Spleen (tissue), 11 donors: ENCODE data around the gene GGNBP2. TPM values are rescaled to one million over a fixed set of nuclear protein-coding genes. Genes with fewer than 3 reads are reported as not detected.

ENCODE experiments used
- DNase-seq: peaks from one replicate; pipeline ENCODE4 v3.0.0-alpha.2; 2020
- H3K27ac ChIP-seq, 8 donors: fragments of 200-600 bp; sonication (generic) in 7 of 8; 1 replicate in 4 of 8; 2 replicates in 4 of 8; pipeline versions ENCODE4 v1.5.0 to v1.8.0; 2016 to 2021; ENCODE audit warnings: inconsistent platforms in 4 of 8, mild to moderate bottlenecking in 4 of 8, moderate library complexity in 1 of 8
- H3K27me3 ChIP-seq, 7 donors: fragments of 200-600 bp; sonication (generic) in 6 of 7; replicated peaks in 1 of 7; 1 replicate in 4 of 7; 2 replicates in 3 of 7; pipeline versions ENCODE4 v1.5.0 to v1.8.0; 2016 to 2021; ENCODE audit warnings: inconsistent platforms in 3 of 7, mild to moderate bottlenecking in 1 of 7
- H3K36me3 ChIP-seq, 6 donors: fragments of 200-600 bp; sonication (generic) in 5 of 6; 1 replicate in 4 of 6; 2 replicates in 2 of 6; pipeline versions ENCODE4 v1.5.0 to v1.8.0; 2016 to 2021; ENCODE audit warnings: inconsistent platforms in 2 of 6
- H3K4me1 ChIP-seq, 6 donors: fragments of 200-600 bp; sonication (generic) in 5 of 6; 1 replicate in 3 of 6; 2 replicates in 3 of 6; pipeline versions ENCODE4 v1.5.0 to v1.8.0; 2016 to 2021; ENCODE audit warnings: inconsistent platforms in 3 of 6
- H3K4me3 ChIP-seq, 8 donors: fragments of 200-600 bp; sonication (generic) in 7 of 8; 1 replicate in 4 of 8; 2 replicates in 4 of 8; pipeline versions ENCODE4 v1.5.0 to v1.8.0; 2016 to 2021; ENCODE audit warnings: inconsistent platforms in 4 of 8, mild to moderate bottlenecking in 4 of 8, moderate library complexity in 2 of 8
- H3K9me3 ChIP-seq, 8 donors: fragments of 200-600 bp; sonication (generic) in 7 of 8; 1 replicate in 4 of 8; 2 replicates in 4 of 8; pipeline versions ENCODE4 v1.5.0 to v1.8.0; 2016 to 2021; ENCODE audit warnings: inconsistent platforms in 4 of 8
- POLR2A ChIP-seq, 3 donors: fragments of 450-650 bp; IDR thresholded peaks; one replicate each; pipeline ENCODE4 v1.5.1; 2017; ENCODE audit warnings: antibody characterized with exemption in 3 of 3, mild to moderate bottlenecking in 1 of 3
- POLR2AphosphoS5 ChIP-seq, 3 donors: sonication (generic); formaldehyde crosslinking; IDR thresholded peaks; one replicate each; pipeline ENCODE4 v1.5.1; 2017; ENCODE audit warnings: antibody characterized with exemption in 3 of 3
- WGBS, 5 donors: extraction: QIAGEN DNeasy Blood & Tissue Kit in 3 of 5; methylation state at CpG; one replicate each; pipeline versions ENCODE4 v1.1.5 to v1.1.7; 2013 to 2018; 5-methylcytosine and 5-hydroxymethylcytosine counted together
- intact Hi-C: fragments of 100-400 bp; cut with DNase I; formaldehyde crosslinking; loops from one replicate; pipeline ENCODE4 v1.15.0; 2023; ENCODE audit warnings: low total_unique reads
- polyA plus RNA-seq, 3 donors: library from polyadenylated mRNA; stranded (reverse); fragments of 200-250 nt; gene quantifications; one replicate each; pipeline ENCODE4 v1.2.1, GENCODE V29; 2013
- total RNA-seq, 7 donors: library from RNA; depleted of rRNA in 3 of 7; stranded (reverse); fragments of >200 nt in 3 of 7; fragmentation: NEBNext Ultra II Directional in 4 of 7; extraction: Animal tissue kit (Norgen Biotek cat#: 25700) in 4 of 7; gene quantifications; one replicate each; pipeline versions ENCODE4 v1.1.0 to v1.2.1, GENCODE V29; 2016 to 2021
- TF ChIP-seq, protein P1 (sequence below), 11 experiments: fragments of 200-600 bp in 7 of 11; fragments of 450-650 bp in 4 of 11; sonication (generic) in 4 of 11; IDR thresholded peaks in 8 of 11; conservative IDR thresholded peaks in 3 of 11; 1 replicate in 7 of 11; 2 replicates in 4 of 11; pipeline versions ENCODE4 v1.4.0 to v1.8.0; 2016 to 2021; ENCODE audit warnings: antibody characterized with exemption in 11 of 11, inconsistent platforms in 4 of 11, mild to moderate bottlenecking in 1 of 11
- donor health status: healthy with polysubstance abuse.
- donor health status: DM: no; HTN: no; CAD: no; lungs with moderate emphysema.
- donor health status: DM: no; HTN: no; CAD: no.
- donor health status: Bipolar disorder and iron deficiency.
- donor health status: healthy.
- donor health status: DM: no; HTN: no; CAD: no.
- donor health status: DM: yes; HTN: yes; CAD: no.

Gene GGNBP2
- total and polyA plus RNA-seq, 10 donors = 60.8 to 123 (median 88.5) TPM

GRCh38 chr17:36566081-36566480 lies 21.4 kb downstream of the GGNBP2 start:
- H3K4me1 ChIP-seq = peaks cover 0 to 43% (median 0%) of the 10 kb centered on the region in 6 donors
- no peak overlapping the region for H3K27ac ChIP-seq
- WGBS, 5 donors = 91 to 98% (median 93%) methylated on average over 4 of the region's 4 CpGs
- DNase-seq = no peak
- no peaks in the 10 kb centered on the region for H3K9me3 ChIP-seq
- no peak overlapping the region for H3K4me3 ChIP-seq
- intact Hi-C loops = no loop called here
- no peak for TF ChIP-seq POLR2AphosphoS5 (IDR thresholded peaks at IDR 0.05)
- TF ChIP-seq, protein P1, sequence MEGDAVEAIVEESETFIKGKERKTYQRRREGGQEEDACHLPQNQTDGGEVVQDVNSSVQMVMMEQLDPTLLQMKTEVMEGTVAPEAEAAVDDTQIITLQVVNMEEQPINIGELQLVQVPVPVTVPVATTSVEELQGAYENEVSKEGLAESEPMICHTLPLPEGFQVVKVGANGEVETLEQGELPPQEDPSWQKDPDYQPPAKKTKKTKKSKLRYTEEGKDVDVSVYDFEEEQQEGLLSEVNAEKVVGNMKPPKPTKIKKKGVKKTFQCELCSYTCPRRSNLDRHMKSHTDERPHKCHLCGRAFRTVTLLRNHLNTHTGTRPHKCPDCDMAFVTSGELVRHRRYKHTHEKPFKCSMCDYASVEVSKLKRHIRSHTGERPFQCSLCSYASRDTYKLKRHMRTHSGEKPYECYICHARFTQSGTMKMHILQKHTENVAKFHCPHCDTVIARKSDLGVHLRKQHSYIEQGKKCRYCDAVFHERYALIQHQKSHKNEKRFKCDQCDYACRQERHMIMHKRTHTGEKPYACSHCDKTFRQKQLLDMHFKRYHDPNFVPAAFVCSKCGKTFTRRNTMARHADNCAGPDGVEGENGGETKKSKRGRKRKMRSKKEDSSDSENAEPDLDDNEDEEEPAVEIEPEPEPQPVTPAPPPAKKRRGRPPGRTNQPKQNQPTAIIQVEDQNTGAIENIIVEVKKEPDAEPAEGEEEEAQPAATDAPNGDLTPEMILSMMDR (IDR thresholded peaks at IDR 0.05 in 8 of 11, conservative IDR thresholded peaks at IDR 0.05 in 3 of 11) = no peak
- TF ChIP-seq POLR2A (IDR thresholded peaks at IDR 0.05) = no peak
- H3K36me3 ChIP-seq = peaks cover 9 to 100% (median 90%) of the 10 kb centered on the region in 6 donors
- H3K27me3 ChIP-seq = no peaks in the 10 kb centered on the region

DNA sequence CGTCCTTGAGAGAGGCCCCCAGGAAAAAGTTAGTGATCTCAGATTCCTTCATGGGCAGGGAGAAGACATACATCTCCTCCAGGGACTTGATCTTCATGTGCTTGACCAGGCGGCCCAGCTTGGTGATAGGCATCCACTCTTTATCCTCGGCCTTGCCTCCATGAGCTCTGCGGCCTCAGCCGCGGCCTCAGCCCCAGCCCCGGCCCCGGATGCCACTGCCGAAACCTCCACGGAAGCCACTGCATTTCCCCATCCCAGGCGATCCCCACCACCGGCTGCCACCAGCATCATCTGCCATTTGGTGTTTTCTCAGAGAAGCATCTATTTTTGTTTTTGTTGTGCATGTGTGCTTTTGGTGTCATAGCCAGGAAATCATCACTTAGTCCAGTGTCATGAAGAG lies 30.3 kb downstream of the GGNBP2 start:
- WGBS, 5 donors = 94 to 97% (median 95%) methylated on average over 11 to 12 of the region's 12 CpGs
- Histone ChIP-seq H3K4me1 (peaks cover 0 to 29% (median 0%) of the 10 kb centered on the region in 6 donors), H3K27me3 (no peaks in the 10 kb centered on the region), H3K27ac (no peak overlapping the region), H3K36me3 (peaks cover 3 to 95% (median 75%) of the 10 kb centered on the region in 6 donors), H3K4me3 (no peak overlapping the region), H3K9me3 (no peaks in the 10 kb centered on the region)
- intact Hi-C loops = no loop called here
- TF ChIP-seq POLR2A (IDR thresholded peaks at IDR 0.05) (no peak), POLR2AphosphoS5 (IDR thresholded peaks at IDR 0.05) (peak in 1 of 3 donors; percentile 68)
- TF ChIP-seq, protein P1 (IDR thresholded peaks at IDR 0.05 in 8 of 11, conservative IDR thresholded peaks at IDR 0.05 in 3 of 11) = no peak
- DNase-seq = no peak

DNA sequence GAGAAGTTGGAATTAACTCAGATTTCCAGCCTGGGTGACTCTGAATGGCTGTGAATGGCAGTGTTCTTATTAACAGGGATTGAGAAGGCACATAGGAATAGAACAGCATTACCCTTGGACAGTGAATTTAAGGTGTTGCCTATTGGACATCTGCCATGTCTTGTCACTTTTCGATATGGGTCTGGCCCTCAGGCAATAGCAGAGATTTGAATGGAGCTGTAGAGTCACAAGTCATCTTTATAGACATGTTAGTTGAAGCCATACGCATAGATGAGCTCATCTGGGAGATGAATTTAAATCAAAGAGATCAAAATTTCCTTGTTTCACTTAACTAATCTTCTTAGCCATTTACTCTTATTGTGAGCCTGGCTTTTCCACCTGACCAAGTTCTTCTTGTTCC lies 32.1 kb downstream of the GGNBP2 start:
- Histone ChIP-seq H3K27ac (no peak overlapping the region), H3K9me3 (no peaks in the 10 kb centered on the region), H3K4me3 (no peak overlapping the region), H3K4me1 (peaks cover 0 to 29% (median 0%) of the 10 kb centered on the region in 6 donors), H3K27me3 (no peaks in the 10 kb centered on the region), H3K36me3 (peaks cover 3 to 95% (median 74%) of the 10 kb centered on the region in 6 donors)
- TF ChIP-seq POLR2A (IDR thresholded peaks at IDR 0.05) (no peak), POLR2AphosphoS5 (IDR thresholded peaks at IDR 0.05) (no peak)
- TF ChIP-seq, protein P1 (IDR thresholded peaks at IDR 0.05 in 8 of 11, conservative IDR thresholded peaks at IDR 0.05 in 3 of 11) = no peak
- DNase-seq = no peak
- intact Hi-C loops = no loop called here
- WGBS, 5 donors = 90 to 98% (median 93%) methylated on average over 2 of the region's 2 CpGs

DNA sequence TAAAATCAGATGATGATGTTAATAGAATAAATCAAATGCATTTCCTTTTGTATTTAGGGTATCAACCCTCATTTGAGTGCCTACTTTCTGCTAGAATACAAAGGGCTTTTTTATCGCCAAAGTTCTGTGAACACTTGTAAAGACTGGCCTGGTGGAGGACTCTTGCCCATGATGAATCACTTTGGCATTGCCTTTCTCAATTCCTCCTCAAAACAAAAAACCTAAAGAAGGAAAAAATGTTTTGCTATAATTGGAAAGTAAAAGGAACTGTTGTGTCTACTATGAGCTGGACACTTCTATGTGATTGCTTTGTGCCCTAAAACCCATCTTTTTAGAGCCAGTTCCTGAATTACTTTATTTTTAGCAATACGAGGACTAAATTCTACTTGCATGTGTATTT lies 34.0 kb downstream of the GGNBP2 start:
- TF ChIP-seq, protein P1 (IDR thresholded peaks at IDR 0.05 in 8 of 11, conservative IDR thresholded peaks at IDR 0.05 in 3 of 11) = no peak
- TF ChIP-seq POLR2AphosphoS5 (IDR thresholded peaks at IDR 0.05) (no peak), POLR2A (IDR thresholded peaks at IDR 0.05) (no peak)
- Histone ChIP-seq H3K27ac (no peak overlapping the region), H3K27me3 (no peaks in the 10 kb centered on the region), H3K36me3 (peaks cover 3 to 95% (median 78%) of the 10 kb centered on the region in 6 donors), H3K4me3 (no peak overlapping the region), H3K9me3 (no peaks in the 10 kb centered on the region), H3K4me1 (peaks cover 0 to 17% (median 0%) of the 10 kb centered on the region in 6 donors)
- intact Hi-C loops = no loop called here
- DNase-seq = no peak
- WGBS, 5 donors = 92 to 96% (median 96%) methylated on average over 2 of the region's 2 CpGs
